ENCODE data around the gene CELSR1. TPM values are rescaled to one million over a fixed set of nuclear protein-coding genes. Genes with fewer than 3 reads are reported as not detected.

CELSR1 gene
- total and polyA plus RNA-seq, 2 of the 13 experiments (the other 11 are each of a cell fraction or from before 2014, with no cell fraction given) = 0.78 to 1.8 TPM

GRCh38 chr22:46348099-46348695 lies 189.2 kb downstream of the CELSR1 start:
- no peak overlapping the region for H3K27ac ChIP-seq (ENCODE audit: extremely low read length, insufficient read depth, low read length)
- TF ChIP-seq PHF21A (CRISPR knock-in tag; IDR thresholded peaks at IDR 0.05) (no peak), RBM22 (optimal IDR thresholded peaks at IDR 0.05; ENCODE audit: low read length) (no peak), MBNL3 (CRISPR knock-in tag; conservative IDR thresholded peaks at IDR 0.05) (no peak), ISL2 (CRISPR knock-in tag; IDR thresholded peaks at IDR 0.05) (no peak), ARID5B (CRISPR knock-in tag; IDR thresholded peaks at IDR 0.05) (no peak), ZNF460 (CRISPR knock-in tag; IDR thresholded peaks at IDR 0.05; ENCODE audit: borderline replicate concordance) (no peak), ZNF720 (CRISPR knock-in tag; IDR thresholded peaks at IDR 0.05) (no peak), ZNF75D (CRISPR knock-in tag; IDR thresholded peaks at IDR 0.05; ENCODE audit: borderline replicate concordance) (no peak), ZNF343 (CRISPR knock-in tag; IDR thresholded peaks at IDR 0.05) (no peak), KMT2B (CRISPR knock-in tag; IDR thresholded peaks at IDR 0.05) (no peak), REST (IDR thresholded peaks at IDR 0.05; ENCODE audit: borderline replicate concordance in 1 of 2, low read depth in 1 of 2, low read length in 2 of 2) (no peak), ZNF703 (CRISPR knock-in tag; IDR thresholded peaks at IDR 0.05; ENCODE audit: borderline replicate concordance) (no peak)
- H3K9me3 ChIP-seq (ENCODE audit: low read length) = no peaks in the 10 kb centered on the region
- intact Hi-C loops (cut with micrococcal nuclease; ENCODE audit: unreplicated experiment) (no loop called here), in situ Hi-C loops (cut with HindIII; ENCODE audit: extremely low pct_ligation_motif_present, low pct_unique_long_range_greater_than_20kb) (no loop called here)
- ATAC-seq = no peak
- H4K20me1 ChIP-seq (ENCODE audit: insufficient read depth, low read length) = no peaks in the 10 kb centered on the region
- H3K36me3 ChIP-seq (replicated peaks in 1 of 2; ENCODE audit: control insufficient read depth in 1 of 2, insufficient read depth in 2 of 2, low read length in 2 of 2) = peaks cover 55 to 96% of the 10 kb centered on the region in 2 experiments
- WGBS (ENCODE audit: low lambda C conversion rate) = 97% methylated on average over 15 of the region's 15 CpGs
- no peaks in the 10 kb centered on the region for H3K79me2 ChIP-seq (ENCODE audit: insufficient read depth, low read length)
- H3K27me3 ChIP-seq (ENCODE audit: control insufficient read depth in 1 of 2, insufficient read depth in 2 of 2, low read length in 2 of 2) = no peaks in the 10 kb centered on the region
- no peaks in the 10 kb centered on the region for H3K4me1 ChIP-seq (ENCODE audit: insufficient read depth, low read length)
- H2AFZ ChIP-seq (ENCODE audit: low read length) = no peak overlapping the region
- H3K9ac ChIP-seq (ENCODE audit: insufficient read depth, low read depth, low read length) = no peak overlapping the region
- no peak for DNase-seq (ENCODE audit: low spot score)
- no peak overlapping the region for H3K4me2 ChIP-seq (ENCODE audit: low read depth, low read length)
- FAIRE-seq = no peak
- no TSS peak for BruUV-seq (replicated peaks)
- POLR2A ChIA-PET = no interaction called here
- no peak overlapping the region for H3K4me3 ChIP-seq (replicated peaks in 1 of 3; ENCODE audit: insufficient read depth in 1 of 3, low read depth in 2 of 3, low read length in 3 of 3)
- CTCF ChIA-PET (ENCODE audit: low intra/inter-chr PET ratio, low total read pairs) = no interaction called here
